HG02943 (cell line): ENCODE data around the gene FOLR3.
"Not testable (repeated sequence)": the region's sequence is repeated elsewhere in the genome, so short reads cannot be mapped to it uniquely, and the experiment has no call there.

Experiments used
- ATAC-seq: cut with Tn5 transposase; IDR thresholded peaks from one replicate; pipeline ENCODE4 v1.9.1; 2021; ENCODE audit warnings: mild to moderate bottlenecking, low read depth, moderate library complexity; ENCODE audit not compliant: unreplicated experiment

FOLR3 gene

GRCh38 chr11:72157131-72157530 lies 21.6 kb downstream of the FOLR3 start:
- ATAC-seq = no peak

- ATAC-seq = no peak
Measured at GRCh38 chr11:72160319-72160718, 24.8 kb downstream of the FOLR3 start.

GRCh38 chr11:72162891-72163492 lies 27.5 kb downstream of the FOLR3 start:
- ATAC-seq = no peak

- not testable (repeated sequence) for ATAC-seq
Measured at GRCh38 chr11:72164187-72164586, 28.7 kb downstream of the FOLR3 start.

- not testable (repeated sequence) for ATAC-seq
Measured at GRCh38 chr11:72169046-72169555, 33.6 kb downstream of the FOLR3 start.

GRCh38 chr11:72169754-72170153 lies 34.2 kb downstream of the FOLR3 start:
- ATAC-seq = not testable (repeated sequence)

- ATAC-seq = not testable (repeated sequence)
Measured at GRCh38 chr11:72172043-72172442, 36.5 kb downstream of the FOLR3 start.

- ATAC-seq = no peak
Measured at GRCh38 chr11:72173291-72173690, 37.8 kb downstream of the FOLR3 start.

- no peak for ATAC-seq
Measured at GRCh38 chr11:72174302-72175070, 39.0 kb downstream of the FOLR3 start.

- no peak for ATAC-seq
Measured at GRCh38 chr11:72177656-72178055, 42.1 kb downstream of the FOLR3 start.

- no peak for ATAC-seq
Measured at GRCh38 chr11:72179049-72179803, 43.7 kb downstream of the FOLR3 start.

GRCh38 chr11:72179804-72180396 lies 44.4 kb downstream of the FOLR3 start:
- ATAC-seq = no peak

GRCh38 chr11:72180892-72181552 lies 45.5 kb downstream of the FOLR3 start:
- ATAC-seq = not testable (repeated sequence)

- ATAC-seq = not testable (repeated sequence)
Measured at GRCh38 chr11:72181553-72181958, 46.0 kb downstream of the FOLR3 start.

- no peak for ATAC-seq
Measured at GRCh38 chr11:72188267-72188666, 52.7 kb downstream of the FOLR3 start.
